ENCODE measurements around the gene SLC39A3.

The SLC39A3 gene, protein sequence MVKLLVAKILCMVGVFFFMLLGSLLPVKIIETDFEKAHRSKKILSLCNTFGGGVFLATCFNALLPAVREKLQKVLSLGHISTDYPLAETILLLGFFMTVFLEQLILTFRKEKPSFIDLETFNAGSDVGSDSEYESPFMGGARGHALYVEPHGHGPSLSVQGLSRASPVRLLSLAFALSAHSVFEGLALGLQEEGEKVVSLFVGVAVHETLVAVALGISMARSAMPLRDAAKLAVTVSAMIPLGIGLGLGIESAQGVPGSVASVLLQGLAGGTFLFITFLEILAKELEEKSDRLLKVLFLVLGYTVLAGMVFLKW

GRCh38 chr19:2739602-2740313 is at the start of gene SLC39A3:
TSS of gene SLC39A3 (minus strand) at chr19:2740017. CDS start at chr19:2737257, 2,760 bp downstream.
- peak; percentile 99 for DNase-seq

GRCh38 chr19:2788237-2788636 is 48.4 kb upstream of the SLC39A3 start:
- no peak for DNase-seq

- no peak for DNase-seq
Measured at GRCh38 chr19:2787115-2787514, 47.3 kb upstream of the SLC39A3 start.

- DNase-seq, result peak; percentile 98
Measured at GRCh38 chr19:2785244-2785997, 45.6 kb upstream of the SLC39A3 start, which contains the start of gene THOP1. TSS of gene THOP1 (plus strand) at chr19:2785503. CDS start at chr19:2785663, 160 bp downstream.

- no peak for DNase-seq
Measured at GRCh38 chr19:2783781-2784145, 43.9 kb upstream of the SLC39A3 start.

- DNase-seq, result peak; percentile 98
Measured at GRCh38 chr19:2782936-2783780, 43.3 kb upstream of the SLC39A3 start, which contains the start of gene SGTA. TSS of gene SGTA (minus strand) at chr19:2783273. CDS start at chr19:2769068, 14,205 bp downstream.

DNA sequence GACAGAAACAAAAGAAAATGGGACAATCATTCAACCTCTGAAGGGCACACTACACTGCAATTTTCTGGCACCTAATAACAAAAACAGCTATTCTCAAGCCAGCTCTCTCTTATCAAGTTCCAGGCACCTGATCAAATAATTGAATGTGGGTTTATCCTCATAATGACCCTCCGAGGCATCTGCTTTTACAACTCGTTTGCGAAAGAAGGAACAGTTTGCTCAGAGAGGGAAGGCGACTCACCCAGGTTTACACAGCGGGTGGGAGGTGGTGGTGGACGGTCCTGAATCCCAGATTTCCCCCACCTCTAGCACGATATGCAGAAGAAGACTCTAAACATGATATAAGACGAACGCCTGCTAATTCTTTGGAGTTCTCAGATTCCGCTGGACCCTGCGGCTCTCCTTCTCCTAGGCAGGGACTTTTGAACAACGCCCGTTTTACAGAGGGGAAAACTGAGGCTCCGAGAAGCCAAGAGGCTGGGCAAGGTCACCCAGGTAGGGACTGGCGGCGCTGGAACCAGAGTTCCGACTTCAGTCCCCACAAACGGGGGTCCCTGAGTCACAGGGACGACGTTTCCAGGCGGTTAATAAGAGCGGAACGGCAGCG is 42.6 kb upstream of the SLC39A3 start:
- DNase-seq, result no peak

GRCh38 chr19:2780284-2780683 is 40.5 kb upstream of the SLC39A3 start:
- DNase-seq, result no peak

GRCh38 chr19:2779121-2779740 is 39.4 kb upstream of the SLC39A3 start:
- no peak for DNase-seq

DNA sequence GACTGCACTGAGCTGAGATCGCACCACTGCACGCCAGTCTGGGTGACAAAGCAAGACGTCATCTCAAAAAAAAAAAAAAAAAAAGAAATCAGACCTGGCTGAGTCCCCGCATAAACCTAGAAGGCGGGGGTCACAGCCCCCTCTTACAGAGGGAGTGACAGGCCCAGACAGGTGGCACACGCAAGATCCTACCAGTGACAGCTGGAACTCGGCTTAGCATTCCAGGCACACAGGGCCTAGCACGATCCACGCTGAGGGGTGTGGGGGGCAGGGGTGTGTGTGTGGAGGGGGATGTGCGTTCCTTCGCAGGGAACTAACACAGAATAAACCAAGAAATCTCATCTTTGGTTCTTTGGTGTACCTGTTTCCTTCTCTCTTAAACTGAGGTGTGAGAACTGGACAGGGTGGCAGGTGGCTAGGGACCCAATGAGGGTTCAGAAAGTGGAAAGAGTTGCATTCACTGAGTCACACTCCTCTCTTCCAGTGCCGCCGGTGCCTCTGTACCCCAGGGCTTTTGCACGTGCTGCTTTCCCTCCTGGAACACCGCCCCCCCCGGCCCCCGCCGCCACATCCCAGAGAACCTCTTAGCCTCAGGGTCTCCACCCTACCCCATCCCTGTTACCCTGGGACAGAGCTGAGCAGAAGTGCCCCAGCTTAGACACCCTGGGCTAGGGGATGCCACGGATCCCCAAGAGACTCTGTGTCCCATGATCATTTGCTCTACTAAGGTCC is 38.3 kb upstream of the SLC39A3 start:
- DNase-seq, result no peak

DNA sequence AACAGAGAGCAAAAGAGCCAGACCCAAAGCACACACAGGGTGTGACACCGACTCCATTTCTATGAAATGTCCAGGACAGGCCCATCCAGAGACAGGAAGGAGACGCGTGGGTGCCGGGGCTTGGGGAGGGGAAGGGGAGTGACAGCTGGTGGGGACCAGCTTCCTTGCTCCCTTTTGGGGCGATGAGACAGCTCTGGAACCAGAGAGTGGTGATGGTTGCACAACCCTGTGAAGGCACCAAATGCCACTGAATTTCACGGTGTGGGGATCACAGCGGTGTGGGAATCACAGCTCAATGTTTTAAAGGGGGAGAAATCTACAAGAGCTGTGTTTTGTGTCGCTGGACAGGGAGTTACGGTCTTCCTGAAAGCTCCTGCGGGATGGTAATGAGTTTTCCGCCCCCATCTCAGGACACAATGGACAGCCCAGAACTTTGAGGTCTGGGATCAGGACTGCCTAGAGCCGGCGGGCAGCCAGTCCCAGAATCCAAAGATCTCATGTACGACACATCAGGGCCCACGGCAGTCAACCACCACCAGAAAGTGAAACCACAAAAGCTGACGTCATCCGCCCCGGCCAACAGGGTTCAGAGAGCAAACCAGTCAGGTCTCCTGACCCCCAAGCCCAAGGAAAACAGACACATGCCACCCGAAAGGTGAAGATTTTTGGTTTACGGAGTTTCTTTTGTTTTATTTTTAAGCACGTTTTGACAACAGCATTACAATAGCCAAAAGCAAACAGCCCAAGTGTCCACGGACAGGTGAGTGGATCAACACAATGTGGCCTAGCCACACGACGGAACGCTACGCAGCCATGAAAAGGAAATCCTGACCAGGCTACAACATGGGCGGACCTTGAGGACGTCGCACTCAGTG is 36.0 kb upstream of the SLC39A3 start:
- peak; percentile 75 for DNase-seq

DNA sequence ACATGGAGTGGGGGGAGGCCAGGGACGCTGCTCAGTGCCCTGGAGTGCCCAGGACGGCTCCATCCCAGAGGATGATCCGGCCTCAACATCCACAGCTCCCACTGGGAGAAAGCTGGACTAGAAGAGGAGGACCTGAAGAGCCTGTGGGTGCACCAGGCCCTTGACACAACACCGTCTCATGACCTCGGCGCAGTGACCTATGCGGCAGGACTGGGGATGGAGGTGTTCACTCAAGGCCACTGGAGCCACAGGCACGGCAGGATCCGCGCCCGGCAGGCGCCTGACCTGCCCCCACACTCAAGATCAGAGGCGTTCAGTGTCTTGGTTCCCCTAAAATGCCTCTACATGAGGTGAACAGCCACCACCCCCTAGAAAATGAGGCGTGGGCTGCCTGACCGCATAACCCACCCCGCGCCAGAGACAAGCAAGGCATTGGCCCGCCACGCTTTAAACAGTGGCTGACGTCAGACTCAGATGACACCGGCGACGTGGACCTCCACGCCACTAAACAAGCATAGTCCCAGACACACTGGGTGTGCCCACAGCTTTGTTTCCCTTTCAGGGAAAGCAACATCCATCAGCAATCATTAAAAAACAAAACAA is 35.2 kb upstream of the SLC39A3 start:
- DNase-seq, result peak; percentile 28

GRCh38 chr19:2774083-2774679 is 34.4 kb upstream of the SLC39A3 start:
- no peak for DNase-seq

- DNase-seq, result no peak
Measured at GRCh38 chr19:2771786-2772674, 32.2 kb upstream of the SLC39A3 start.

DNA sequence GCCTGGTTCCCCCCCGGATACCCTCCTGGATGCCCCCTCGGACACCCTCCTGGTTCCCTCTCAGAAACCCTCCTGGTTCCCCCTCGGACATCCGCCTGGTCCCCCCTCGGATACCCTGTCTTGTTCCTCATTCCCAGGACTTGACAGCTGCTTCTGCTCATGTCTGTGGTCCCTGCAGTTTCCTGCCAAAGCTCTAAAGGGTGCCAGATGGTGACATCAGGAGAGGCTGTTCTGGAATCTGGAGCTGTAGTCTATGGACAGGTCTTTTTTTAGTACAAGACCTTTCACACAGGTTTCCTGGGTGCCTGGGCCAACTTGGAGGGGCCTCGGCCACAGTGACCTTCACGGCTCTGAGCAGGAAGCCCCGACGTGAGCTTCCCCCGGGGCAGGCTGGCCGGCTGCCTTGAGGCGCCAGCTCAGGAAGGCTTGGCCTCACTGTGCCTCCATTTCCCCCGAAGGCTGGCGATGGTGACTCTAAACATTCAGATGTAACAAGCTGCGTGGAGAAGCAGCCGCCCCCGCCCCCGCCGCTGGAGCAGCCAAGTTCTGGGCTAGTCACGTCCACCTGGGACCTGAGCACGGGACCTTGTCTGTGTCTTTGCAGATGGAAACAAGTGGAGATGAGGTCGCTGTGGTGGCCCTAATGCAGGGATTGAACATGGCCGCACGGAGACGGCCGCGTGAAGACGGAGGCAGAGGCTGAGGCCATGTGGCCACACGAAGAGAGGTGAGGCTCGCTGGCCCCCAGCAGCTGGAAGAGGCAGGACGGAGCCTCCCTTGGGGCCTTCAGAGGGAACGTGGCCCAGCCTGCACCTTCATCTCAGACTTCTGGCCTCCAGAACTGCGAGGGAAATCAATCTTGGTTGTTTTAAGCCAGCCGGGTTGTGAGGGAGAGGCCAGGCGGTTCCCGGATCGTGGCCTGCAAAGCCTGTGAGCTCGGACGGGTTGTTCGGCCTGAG is 30.5 kb upstream of the SLC39A3 start:
- no peak for DNase-seq

GRCh38 chr19:2769218-2769617 is 29.4 kb upstream of the SLC39A3 start:
- DNase-seq, result no peak
